Fibroblast of lung (primary cell): ENCODE results near the gene ALKBH3. TPM values are rescaled to one million over a fixed set of nuclear protein-coding genes. Genes with fewer than 3 reads are reported as not detected.

Experiments
- DNase-seq, 2 donors: peaks; one replicate each; pipeline versions ENCODE4 v3.0.0 to v3.0.0-alpha.2; 2010; ENCODE audit warnings: low read depth in 2 of 2
- H2AFZ ChIP-seq: 2 replicates; pipeline ENCODE4 v1.5.1; 2012; ENCODE audit warnings: low read length, control low read depth, inconsistent platforms
- H3K27ac ChIP-seq: 2 replicates; pipeline ENCODE4 v1.5.1; 2011; ENCODE audit warnings: low read length, control low read depth; ENCODE audit not compliant: insufficient read depth
- H3K27me3 ChIP-seq: 2 replicates; pipeline ENCODE4 v1.5.1; 2011; ENCODE audit warnings: mild to moderate bottlenecking, low read length; ENCODE audit not compliant: control insufficient read depth, insufficient read depth
- H3K36me3 ChIP-seq: 2 replicates; pipeline ENCODE4 v1.5.1; 2011; ENCODE audit warnings: low read length; ENCODE audit not compliant: control insufficient read depth, insufficient read depth
- H3K4me1 ChIP-seq: 2 replicates; pipeline ENCODE4 v1.5.1; 2011; ENCODE audit warnings: low read length; ENCODE audit not compliant: control insufficient read depth, insufficient read depth; ENCODE audit errors: extremely low read depth
- H3K4me2 ChIP-seq: 2 replicates; pipeline ENCODE4 v1.5.1; 2011; ENCODE audit warnings: low read length, control low read depth; ENCODE audit not compliant: insufficient read depth; ENCODE audit errors: extremely low read depth
- H3K4me3 ChIP-seq, 4 experiments: fragments of 200-600 bp in 1 of 4; sonication (generic) in 1 of 4; replicated peaks in 1 of 4; 2 replicates each; pipeline ENCODE4 v1.5.1; 2011 to 2016; ENCODE audit warnings: low read length in 4 of 4, low read depth in 3 of 4, mild to moderate bottlenecking in 3 of 4, control low read depth in 2 of 4, inconsistent platforms in 1 of 4, mixed read lengths in 1 of 4; ENCODE audit not compliant: insufficient read depth in 1 of 4; ENCODE audit errors: control extremely low read depth in 1 of 4
- H3K79me2 ChIP-seq: 2 replicates; pipeline ENCODE4 v1.5.1; 2012; ENCODE audit warnings: mild to moderate bottlenecking, low read length, inconsistent platforms; ENCODE audit not compliant: control insufficient read depth, insufficient read depth
- H3K9ac ChIP-seq: 2 replicates; pipeline ENCODE4 v1.5.1; 2011; ENCODE audit warnings: mild to moderate bottlenecking, low read length, control low read depth; ENCODE audit not compliant: insufficient read depth
- H3K9me3 ChIP-seq: 2 replicates; pipeline ENCODE4 v1.5.1; 2012; ENCODE audit warnings: low read depth, low read length; ENCODE audit not compliant: control insufficient read depth, insufficient read depth
- H4K20me1 ChIP-seq: 2 replicates; pipeline ENCODE4 v1.5.1; 2011; ENCODE audit warnings: low read length; ENCODE audit not compliant: control insufficient read depth, insufficient read depth; ENCODE audit errors: extremely low read depth
- CTCF ChIP-seq, 2 donors: IDR thresholded peaks in 1 of 2; conservative IDR thresholded peaks in 1 of 2; 1 replicate in 1 of 2; 2 replicates in 1 of 2; pipeline ENCODE4 v1.5.1; 2011 to 2012; ENCODE audit warnings: low read length in 2 of 2, control low read depth in 1 of 2, inconsistent platforms in 1 of 2, low read depth in 1 of 2, mild to moderate bottlenecking in 1 of 2
- EZH2 ChIP-seq: IDR thresholded peaks from 2 replicates; pipeline ENCODE4 v1.5.1; 2012; ENCODE audit warnings: low read length, control low read depth, mild to moderate bottlenecking; ENCODE audit errors: missing control alignments
- polyA plus RNA-seq, 2 donors: library from polyadenylated mRNA; depleted of rRNA in 1 of 2; stranded (reverse) in 1 of 2; unstranded in 1 of 2; fragments of >200 nt; gene quantifications; 2 replicates each; pipeline ENCODE4 v1.2.1, GENCODE V29; 2011 to 2012; ENCODE audit warnings: missing spikeins in 1 of 2
- total RNA-seq: library from RNA; depleted of rRNA; stranded (reverse); fragments of >200 nt; gene quantifications from 2 replicates; pipeline ENCODE4 v1.2.1, GENCODE V29; 2014

ALKBH3 gene
- total and polyA plus RNA-seq, 2 donors (not counting 1 experiment from before 2014, with no cell fraction given) = 39.0 to 56.1 TPM

- no peak overlapping the region for H3K9ac ChIP-seq
- TF ChIP-seq CTCF (conservative IDR thresholded peaks at IDR 0.05 in 1 of 2, IDR thresholded peaks at IDR 0.05 in 1 of 2; ENCODE audit: low read depth in 1 of 2, low read length in 2 of 2) = no peak
- TF ChIP-seq EZH2 = no peak
- DNase-seq = no peak
- no peaks in the 10 kb centered on the region for H4K20me1 ChIP-seq
- H3K4me2 ChIP-seq = no peak overlapping the region
- no peaks in the 10 kb centered on the region for H3K9me3 ChIP-seq
- H3K36me3 ChIP-seq = peaks cover 10% of the 10 kb centered on the region
- H3K4me3 ChIP-seq = no peak overlapping the region
- no peaks in the 10 kb centered on the region for H3K79me2 ChIP-seq
- no peaks in the 10 kb centered on the region for H3K27me3 ChIP-seq
- no peak overlapping the region for H3K27ac ChIP-seq
- no peaks in the 10 kb centered on the region for H3K4me1 ChIP-seq
- H2AFZ ChIP-seq = no peak overlapping the region
Measured at GRCh38 chr11:43895601-43896000, 15.0 kb downstream of the ALKBH3 start.

- Histone ChIP-seq H3K79me2 (no peaks in the 10 kb centered on the region), H3K36me3 (peaks cover 10% of the 10 kb centered on the region), H3K4me2 (no peak overlapping the region)
Measured at GRCh38 chr11:43898574-43898973, 17.9 kb downstream of the ALKBH3 start.

GRCh38 chr11:43899094-43899493 lies 18.5 kb downstream of the ALKBH3 start:
- Histone ChIP-seq H3K4me1 (no peaks in the 10 kb centered on the region), H2AFZ (no peak overlapping the region), H3K36me3 (peaks cover 9% of the 10 kb centered on the region), H3K9me3 (no peaks in the 10 kb centered on the region), H3K4me2 (no peak overlapping the region), H3K27me3 (no peaks in the 10 kb centered on the region), H4K20me1 (no peaks in the 10 kb centered on the region), H3K4me3 (no peak overlapping the region), H3K27ac (no peak overlapping the region), H3K79me2 (no peaks in the 10 kb centered on the region), H3K9ac (no peak overlapping the region)
- no peak for TF ChIP-seq EZH2
- TF ChIP-seq CTCF (conservative IDR thresholded peaks at IDR 0.05 in 1 of 2, IDR thresholded peaks at IDR 0.05 in 1 of 2; ENCODE audit: low read depth in 1 of 2, low read length in 2 of 2) = no peak
- DNase-seq = no peak

More at GRCh38 chr11:43898574-43898973, 17.9 kb downstream of the ALKBH3 start:
- H2AFZ ChIP-seq = no peak overlapping the region
- H3K27ac ChIP-seq = no peak overlapping the region
- no peaks in the 10 kb centered on the region for H4K20me1 ChIP-seq
- no peaks in the 10 kb centered on the region for H3K4me1 ChIP-seq
- no peak for TF ChIP-seq EZH2
- no peak for TF ChIP-seq CTCF (conservative IDR thresholded peaks at IDR 0.05 in 1 of 2, IDR thresholded peaks at IDR 0.05 in 1 of 2; ENCODE audit: low read depth in 1 of 2, low read length in 2 of 2)
- no peaks in the 10 kb centered on the region for H3K9me3 ChIP-seq
- H3K9ac ChIP-seq = no peak overlapping the region
- no peak overlapping the region for H3K4me3 ChIP-seq
- H3K27me3 ChIP-seq = no peaks in the 10 kb centered on the region
- no peak for DNase-seq
